ENCODE data around the gene LCP2.

The LCP2 gene

DNA sequence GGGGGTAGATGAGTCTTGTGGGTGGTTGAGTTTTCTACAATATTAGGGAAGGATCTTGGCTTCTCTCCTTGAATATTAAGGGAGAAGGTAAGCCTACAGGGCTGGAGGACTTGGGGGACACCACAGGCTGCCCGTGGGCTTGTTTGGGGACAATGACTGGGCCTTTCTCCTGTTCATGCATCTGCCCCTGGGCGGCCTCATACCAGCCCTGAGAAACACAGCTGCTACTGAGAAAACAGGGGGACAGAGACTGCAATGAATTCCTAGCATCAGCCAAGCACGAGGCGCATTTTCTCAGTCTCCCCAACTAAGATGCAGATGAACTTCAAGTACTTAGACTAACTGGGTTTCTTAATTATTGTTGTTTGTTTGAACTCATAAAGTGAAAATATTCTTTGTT lies 40.2 kb downstream of the LCP2 start:
- H3K36me3 ChIP-seq (replicated peaks; ENCODE audit: low read depth, low read length) = no peaks in the 10 kb centered on the region
- H3K4me3 ChIP-seq (ENCODE audit: low read length) = no peak overlapping the region
- H3K9ac ChIP-seq (ENCODE audit: low read length) = no peak overlapping the region

DNA sequence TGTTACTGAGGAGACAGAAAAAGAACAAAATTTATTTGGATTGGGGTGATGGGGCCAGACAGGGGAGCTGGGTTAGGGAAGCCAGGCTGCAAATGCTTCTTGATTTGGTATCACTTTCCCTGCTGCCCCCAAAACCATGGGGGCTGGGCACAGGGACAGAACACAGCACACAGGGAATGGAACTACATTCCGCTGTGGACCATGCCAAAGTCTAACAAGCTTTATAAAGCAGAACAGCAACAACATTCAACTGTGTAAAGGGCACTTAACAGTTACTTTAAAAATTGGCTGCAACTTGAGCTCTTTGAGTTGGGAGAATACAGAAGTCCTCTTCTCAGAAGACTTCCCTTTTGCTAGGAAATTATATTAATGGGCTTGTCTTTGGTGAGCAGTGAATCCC lies 41.0 kb downstream of the LCP2 start:
- H4K20me1 ChIP-seq (ENCODE audit: insufficient read depth, low read length) = no peaks in the 10 kb centered on the region
- H3K27ac ChIP-seq (ENCODE audit: low read length) = no peak overlapping the region
- no peak overlapping the region for H3K4me3 ChIP-seq (ENCODE audit: low read length)
- peaks cover 33% of the 10 kb centered on the region for H3K4me1 ChIP-seq (ENCODE audit: low read length)
- TF ChIP-seq, protein P1, sequence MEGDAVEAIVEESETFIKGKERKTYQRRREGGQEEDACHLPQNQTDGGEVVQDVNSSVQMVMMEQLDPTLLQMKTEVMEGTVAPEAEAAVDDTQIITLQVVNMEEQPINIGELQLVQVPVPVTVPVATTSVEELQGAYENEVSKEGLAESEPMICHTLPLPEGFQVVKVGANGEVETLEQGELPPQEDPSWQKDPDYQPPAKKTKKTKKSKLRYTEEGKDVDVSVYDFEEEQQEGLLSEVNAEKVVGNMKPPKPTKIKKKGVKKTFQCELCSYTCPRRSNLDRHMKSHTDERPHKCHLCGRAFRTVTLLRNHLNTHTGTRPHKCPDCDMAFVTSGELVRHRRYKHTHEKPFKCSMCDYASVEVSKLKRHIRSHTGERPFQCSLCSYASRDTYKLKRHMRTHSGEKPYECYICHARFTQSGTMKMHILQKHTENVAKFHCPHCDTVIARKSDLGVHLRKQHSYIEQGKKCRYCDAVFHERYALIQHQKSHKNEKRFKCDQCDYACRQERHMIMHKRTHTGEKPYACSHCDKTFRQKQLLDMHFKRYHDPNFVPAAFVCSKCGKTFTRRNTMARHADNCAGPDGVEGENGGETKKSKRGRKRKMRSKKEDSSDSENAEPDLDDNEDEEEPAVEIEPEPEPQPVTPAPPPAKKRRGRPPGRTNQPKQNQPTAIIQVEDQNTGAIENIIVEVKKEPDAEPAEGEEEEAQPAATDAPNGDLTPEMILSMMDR (IDR thresholded peaks at IDR 0.05; ENCODE audit: low read depth, low read length) = no peak
- TF ChIP-seq EZH2phosphoT487 (IDR thresholded peaks at IDR 0.05; ENCODE audit: low read depth) = no peak
- H3K9me3 ChIP-seq (ENCODE audit: insufficient read depth, low read length) = no peaks in the 10 kb centered on the region
- H3K79me2 ChIP-seq (ENCODE audit: low read length) = no peaks in the 10 kb centered on the region
- H3K9ac ChIP-seq (ENCODE audit: low read length) = no peak overlapping the region
- no peak overlapping the region for H2AFZ ChIP-seq (ENCODE audit: low read depth, low read length)
- no peak overlapping the region for H3K4me2 ChIP-seq (ENCODE audit: low read length)
- H3K27me3 ChIP-seq (ENCODE audit: low read depth, low read length) = peaks cover 51% of the 10 kb centered on the region
- no peaks in the 10 kb centered on the region for H3K36me3 ChIP-seq (replicated peaks; ENCODE audit: low read depth, low read length)

More for the DNA sequence above, 40.2 kb downstream of the LCP2 start:
- H3K9me3 ChIP-seq (ENCODE audit: insufficient read depth, low read length) = no peaks in the 10 kb centered on the region
- H2AFZ ChIP-seq (ENCODE audit: low read depth, low read length) = no peak overlapping the region
- no peak overlapping the region for H3K4me2 ChIP-seq (ENCODE audit: low read length)
- no peaks in the 10 kb centered on the region for H3K79me2 ChIP-seq (ENCODE audit: low read length)
- H3K27me3 ChIP-seq (ENCODE audit: low read depth, low read length) = peaks cover 51% of the 10 kb centered on the region
- H3K27ac ChIP-seq (ENCODE audit: low read length) = no peak overlapping the region
- TF ChIP-seq, protein P1 (IDR thresholded peaks at IDR 0.05; ENCODE audit: low read depth, low read length) = no peak
- no peak for TF ChIP-seq EZH2phosphoT487 (IDR thresholded peaks at IDR 0.05; ENCODE audit: low read depth)
- peaks cover 25% of the 10 kb centered on the region for H3K4me1 ChIP-seq (ENCODE audit: low read length)
- no peaks in the 10 kb centered on the region for H4K20me1 ChIP-seq (ENCODE audit: insufficient read depth, low read length)

GRCh38 chr5:170254056-170254455 lies 43.5 kb downstream of the LCP2 start:
- Histone ChIP-seq H3K9ac (ENCODE audit: low read length) (no peak overlapping the region), H3K4me3 (ENCODE audit: low read length) (peak overlapping the region; percentile 10; the same call in 1 of the 2 replicates), H3K9me3 (ENCODE audit: insufficient read depth, low read length) (no peaks in the 10 kb centered on the region), H3K36me3 (replicated peaks; ENCODE audit: low read depth, low read length) (no peaks in the 10 kb centered on the region), H4K20me1 (ENCODE audit: insufficient read depth, low read length) (no peaks in the 10 kb centered on the region), H3K4me1 (ENCODE audit: low read length) (peaks cover 54% of the 10 kb centered on the region), H3K27ac (ENCODE audit: low read length) (no peak overlapping the region), H3K4me2 (ENCODE audit: low read length) (peak overlapping the region; percentile 62), H2AFZ (ENCODE audit: low read depth, low read length) (no peak overlapping the region), H3K27me3 (ENCODE audit: low read depth, low read length) (peaks cover 51% of the 10 kb centered on the region), H3K79me2 (ENCODE audit: low read length) (no peaks in the 10 kb centered on the region)
- no peak for TF ChIP-seq EZH2phosphoT487 (IDR thresholded peaks at IDR 0.05; ENCODE audit: low read depth)
- TF ChIP-seq, protein P1 (IDR thresholded peaks at IDR 0.05; ENCODE audit: low read depth, low read length) = no peak

- Histone ChIP-seq H3K9me3 (ENCODE audit: insufficient read depth, low read length) (no peaks in the 10 kb centered on the region), H3K9ac (ENCODE audit: low read length) (no peak overlapping the region), H3K79me2 (ENCODE audit: low read length) (no peaks in the 10 kb centered on the region), H3K36me3 (replicated peaks; ENCODE audit: low read depth, low read length) (no peaks in the 10 kb centered on the region), H3K4me1 (ENCODE audit: low read length) (peaks cover 66% of the 10 kb centered on the region), H3K27ac (ENCODE audit: low read length) (no peak overlapping the region), H3K27me3 (ENCODE audit: low read depth, low read length) (peaks cover 55% of the 10 kb centered on the region), H3K4me3 (ENCODE audit: low read length) (no peak overlapping the region), H4K20me1 (ENCODE audit: insufficient read depth, low read length) (no peaks in the 10 kb centered on the region), H3K4me2 (ENCODE audit: low read length) (peak overlapping the region; percentile 53), H2AFZ (ENCODE audit: low read depth, low read length) (no peak overlapping the region)
- no peak for TF ChIP-seq EZH2phosphoT487 (IDR thresholded peaks at IDR 0.05; ENCODE audit: low read depth)
- TF ChIP-seq, protein P1 (IDR thresholded peaks at IDR 0.05; ENCODE audit: low read depth, low read length) = no peak
These were observed 44.7 kb downstream of the LCP2 start for GRCh38 chr5:170252720-170253350.
